ENCODE measurements around the gene CACNB4.
A peak's percentile ranks its signal among the peaks of the same experiment; 100 is the strongest.

Gene CACNB4

DNA sequence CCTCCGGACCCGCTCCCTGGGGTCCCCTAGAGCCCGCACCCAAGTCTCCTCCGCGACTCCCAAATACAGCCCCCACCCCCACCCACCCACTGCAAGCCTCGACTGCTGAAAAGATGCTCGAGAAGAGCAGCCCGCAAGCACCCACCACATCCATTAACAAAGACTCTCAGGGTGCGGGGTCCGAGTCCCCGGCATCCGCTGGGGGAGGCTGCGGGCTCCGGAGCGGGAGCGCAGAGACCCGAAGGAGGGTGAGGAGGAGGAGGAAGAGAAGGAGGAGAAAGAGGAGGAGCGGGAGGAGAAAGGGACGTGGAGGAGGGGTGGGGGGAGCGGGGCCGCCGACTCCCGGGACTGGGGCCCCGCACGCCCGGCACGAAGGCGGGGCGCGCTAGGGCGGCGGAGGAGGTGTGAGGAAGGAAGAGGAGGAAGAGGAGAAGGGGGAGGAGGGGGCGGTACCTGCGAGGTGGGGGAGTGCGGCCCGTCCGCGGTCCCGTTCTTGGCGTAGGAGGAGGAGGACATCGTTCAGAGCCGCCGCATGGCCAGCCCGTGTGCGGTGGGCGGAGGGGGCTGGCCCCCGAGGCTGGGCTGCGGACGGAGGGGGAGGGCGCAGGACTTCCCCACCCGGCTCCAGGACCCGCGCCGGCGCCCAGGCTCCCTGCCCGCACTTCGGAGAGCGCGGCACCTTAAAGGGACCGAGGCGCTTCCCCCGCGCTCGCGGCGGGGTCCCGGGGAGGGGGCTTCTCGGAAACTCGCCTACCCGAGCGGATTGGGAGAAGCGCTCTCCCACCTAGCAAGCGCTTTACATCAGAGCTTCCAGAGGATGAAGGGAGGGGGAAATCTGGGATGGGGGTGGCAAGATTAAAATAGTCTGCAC lies at the start of gene CACNB4:
Gene CACNB4, minus strand, starts transcription at position 549 of the 871 bp plus-strand sequence.
- H3K27me3 ChIP-seq (replicated peaks): peaks cover 31% of the 10 kb centered on the region

GRCh38 chr2:152134488-152135280 lies 35.8 kb upstream of the CACNB4 start:
- Histone ChIP-seq H3K4me3 (ENCODE audit: low read depth, low read length) (no peak overlapping the region), H3K27me3 (replicated peaks) (no peaks in the 10 kb centered on the region), H3K27ac (peak overlapping the region; percentile 51), H3K36me3 (replicated peaks) (no peaks in the 10 kb centered on the region)
- peak; percentile 72 for DNase-seq
- TF ChIP-seq, protein P1, sequence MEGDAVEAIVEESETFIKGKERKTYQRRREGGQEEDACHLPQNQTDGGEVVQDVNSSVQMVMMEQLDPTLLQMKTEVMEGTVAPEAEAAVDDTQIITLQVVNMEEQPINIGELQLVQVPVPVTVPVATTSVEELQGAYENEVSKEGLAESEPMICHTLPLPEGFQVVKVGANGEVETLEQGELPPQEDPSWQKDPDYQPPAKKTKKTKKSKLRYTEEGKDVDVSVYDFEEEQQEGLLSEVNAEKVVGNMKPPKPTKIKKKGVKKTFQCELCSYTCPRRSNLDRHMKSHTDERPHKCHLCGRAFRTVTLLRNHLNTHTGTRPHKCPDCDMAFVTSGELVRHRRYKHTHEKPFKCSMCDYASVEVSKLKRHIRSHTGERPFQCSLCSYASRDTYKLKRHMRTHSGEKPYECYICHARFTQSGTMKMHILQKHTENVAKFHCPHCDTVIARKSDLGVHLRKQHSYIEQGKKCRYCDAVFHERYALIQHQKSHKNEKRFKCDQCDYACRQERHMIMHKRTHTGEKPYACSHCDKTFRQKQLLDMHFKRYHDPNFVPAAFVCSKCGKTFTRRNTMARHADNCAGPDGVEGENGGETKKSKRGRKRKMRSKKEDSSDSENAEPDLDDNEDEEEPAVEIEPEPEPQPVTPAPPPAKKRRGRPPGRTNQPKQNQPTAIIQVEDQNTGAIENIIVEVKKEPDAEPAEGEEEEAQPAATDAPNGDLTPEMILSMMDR (IDR thresholded peaks at IDR 0.05; ENCODE audit: low read depth, low read length, missing control alignments): no peak
- in situ Hi-C loops (cut with HindIII; ENCODE audit: low pct_ligation_motif_present, low sequenced_read_pairs): no loop called here

More for the DNA sequence above, at the start of gene CACNB4:
- DNase-seq: no peak
- Histone ChIP-seq H3K4me3 (ENCODE audit: low read depth, low read length) (peak within 1 kb of the TSS; percentile 52), H3K36me3 (replicated peaks) (no peaks in the 10 kb centered on the region), H3K27ac (no peak within 1 kb of the TSS)
- in situ Hi-C loops (cut with HindIII; ENCODE audit: low pct_ligation_motif_present, low sequenced_read_pairs): no loop called here
- TF ChIP-seq, protein P1 (IDR thresholded peaks at IDR 0.05; ENCODE audit: low read depth, low read length, missing control alignments): no peak

GRCh38 chr2:152132306-152132705 lies 33.5 kb upstream of the CACNB4 start:
- no peak for DNase-seq
- Histone ChIP-seq H3K4me3 (ENCODE audit: low read depth, low read length) (no peak overlapping the region), H3K27me3 (replicated peaks) (no peaks in the 10 kb centered on the region), H3K36me3 (replicated peaks) (no peaks in the 10 kb centered on the region), H3K27ac (no peak overlapping the region)
- in situ Hi-C loops (cut with HindIII; ENCODE audit: low pct_ligation_motif_present, low sequenced_read_pairs): no loop called here
- TF ChIP-seq, protein P1 (IDR thresholded peaks at IDR 0.05; ENCODE audit: low read depth, low read length, missing control alignments): no peak

- no peak overlapping the region for H3K4me3 ChIP-seq (ENCODE audit: low read depth, low read length)
- no peak overlapping the region for H3K27ac ChIP-seq
- TF ChIP-seq, protein P1 (IDR thresholded peaks at IDR 0.05; ENCODE audit: low read depth, low read length, missing control alignments): no peak
- in situ Hi-C loops (cut with HindIII; ENCODE audit: low pct_ligation_motif_present, low sequenced_read_pairs): no loop called here
- no peak for DNase-seq
- peaks cover 5% of the 10 kb centered on the region for H3K36me3 ChIP-seq (replicated peaks)
- no peaks in the 10 kb centered on the region for H3K27me3 ChIP-seq (replicated peaks)
Observed at GRCh38 chr2:152127628-152128027, 28.8 kb upstream of the CACNB4 start.

- Histone ChIP-seq H3K36me3 (replicated peaks) (peaks cover 5% of the 10 kb centered on the region), H3K27ac (no peak overlapping the region), H3K27me3 (replicated peaks) (no peaks in the 10 kb centered on the region), H3K4me3 (ENCODE audit: low read depth, low read length) (no peak overlapping the region)
- DNase-seq: no peak
- TF ChIP-seq, protein P1 (IDR thresholded peaks at IDR 0.05; ENCODE audit: low read depth, low read length, missing control alignments): no peak
- in situ Hi-C loops (cut with HindIII; ENCODE audit: low pct_ligation_motif_present, low sequenced_read_pairs): no loop called here
Observed at GRCh38 chr2:152126664-152127063, 27.8 kb upstream of the CACNB4 start.
